Type B pancreatic cell (in vitro differentiated cells): ENCODE results near the gene HMGN1. TPM values are rescaled to one million over a fixed set of nuclear protein-coding genes. Genes with fewer than 3 reads are reported as not detected.

ENCODE experiments used
- DNase-seq: peaks from one replicate; pipeline ENCODE4 v3.0.0; 2021; ENCODE audit warnings: mixed read lengths; ENCODE audit not compliant: unreplicated experiment; ENCODE audit errors: extremely low spot score
- H3K27ac Mint-ChIP-seq: 2 replicates; pipeline ENCODE4 v1.8.0; 2021; ENCODE audit warnings: mild to moderate bottlenecking, mixed read lengths
- H3K27me3 Mint-ChIP-seq: 2 replicates; pipeline ENCODE4 v1.8.0; 2021; ENCODE audit warnings: mixed read lengths
- H3K36me3 Mint-ChIP-seq: 2 replicates; pipeline ENCODE4 v1.8.0; 2021; ENCODE audit warnings: mixed read lengths
- H3K4me1 Mint-ChIP-seq: one replicate; pipeline ENCODE4 v1.8.0; 2021; ENCODE audit warnings: mixed read lengths; ENCODE audit not compliant: unreplicated experiment
- H3K4me3 Mint-ChIP-seq: 2 replicates; pipeline ENCODE4 v1.8.0; 2021; ENCODE audit warnings: mild to moderate bottlenecking, mixed read lengths
- H3K9me3 Mint-ChIP-seq: 2 replicates; pipeline ENCODE4 v1.8.0; 2021; ENCODE audit warnings: mixed read lengths
- total RNA-seq: library from RNA; stranded (reverse); gene quantifications from 2 replicates; pipeline ENCODE4 v1.2.1, GENCODE V29; 2021; ENCODE audit warnings: low replicate concordance
- TF ChIP-seq, protein P1 (sequence below): fragments of 200-600 bp; sonication (generic); conservative IDR thresholded peaks from 2 replicates; pipeline ENCODE4 v1.5.0; 2021; ENCODE audit warnings: antibody characterized with exemption, mild to moderate bottlenecking

HMGN1 gene
- total RNA-seq, 1 donor from 2014 or later: 479 TPM

DNA sequence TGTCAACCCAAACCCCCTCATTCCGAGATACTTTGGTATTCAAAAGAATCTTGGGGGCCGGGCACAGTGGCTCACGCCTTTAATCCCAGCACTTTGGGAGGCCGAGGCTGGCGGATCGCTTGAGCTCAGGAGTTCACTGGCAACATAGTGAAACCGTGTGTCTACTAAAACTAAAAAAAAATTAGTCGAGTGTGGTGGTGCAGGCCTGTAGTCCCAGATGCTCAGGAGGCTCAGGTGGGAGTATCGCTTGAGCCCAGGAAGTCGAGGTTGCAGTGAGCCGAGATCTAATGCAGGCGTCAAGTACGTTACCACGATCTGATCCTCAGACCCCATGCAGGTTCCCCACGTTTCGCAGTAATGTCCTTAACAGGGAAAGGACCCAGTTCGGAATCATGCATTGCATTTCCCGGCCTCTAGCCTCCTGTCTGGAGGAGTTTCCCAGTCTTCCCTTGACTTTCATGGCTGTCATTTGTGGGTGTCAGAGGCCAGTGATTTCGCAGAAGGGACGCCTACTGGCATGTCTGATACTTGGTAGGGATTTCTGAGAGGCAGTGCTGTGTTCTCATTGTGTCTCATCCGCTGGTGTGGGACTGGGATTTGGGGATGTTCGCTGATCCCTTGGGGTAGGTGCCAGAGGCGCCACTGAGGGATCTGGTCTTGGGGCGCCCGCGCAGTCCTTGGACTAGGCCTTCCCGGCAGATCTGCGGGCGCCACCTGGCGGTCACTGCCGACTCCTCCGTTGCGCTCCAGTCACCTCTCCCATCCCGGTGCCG is 39.3 kb upstream of the HMGN1 start:
- peak; percentile 92 for DNase-seq
- Mint-ChIP-seq H3K36me3 (peaks cover 9% of the 10 kb centered on the region), H3K27ac (peak overlapping the region; percentile 80), H3K27me3 (no peaks in the 10 kb centered on the region), H3K9me3 (no peaks in the 10 kb centered on the region), H3K4me1 (peaks cover 16% of the 10 kb centered on the region), H3K4me3 (peak overlapping the region; percentile 90)
- TF ChIP-seq, protein P1, sequence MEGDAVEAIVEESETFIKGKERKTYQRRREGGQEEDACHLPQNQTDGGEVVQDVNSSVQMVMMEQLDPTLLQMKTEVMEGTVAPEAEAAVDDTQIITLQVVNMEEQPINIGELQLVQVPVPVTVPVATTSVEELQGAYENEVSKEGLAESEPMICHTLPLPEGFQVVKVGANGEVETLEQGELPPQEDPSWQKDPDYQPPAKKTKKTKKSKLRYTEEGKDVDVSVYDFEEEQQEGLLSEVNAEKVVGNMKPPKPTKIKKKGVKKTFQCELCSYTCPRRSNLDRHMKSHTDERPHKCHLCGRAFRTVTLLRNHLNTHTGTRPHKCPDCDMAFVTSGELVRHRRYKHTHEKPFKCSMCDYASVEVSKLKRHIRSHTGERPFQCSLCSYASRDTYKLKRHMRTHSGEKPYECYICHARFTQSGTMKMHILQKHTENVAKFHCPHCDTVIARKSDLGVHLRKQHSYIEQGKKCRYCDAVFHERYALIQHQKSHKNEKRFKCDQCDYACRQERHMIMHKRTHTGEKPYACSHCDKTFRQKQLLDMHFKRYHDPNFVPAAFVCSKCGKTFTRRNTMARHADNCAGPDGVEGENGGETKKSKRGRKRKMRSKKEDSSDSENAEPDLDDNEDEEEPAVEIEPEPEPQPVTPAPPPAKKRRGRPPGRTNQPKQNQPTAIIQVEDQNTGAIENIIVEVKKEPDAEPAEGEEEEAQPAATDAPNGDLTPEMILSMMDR: peak; percentile 97

DNA sequence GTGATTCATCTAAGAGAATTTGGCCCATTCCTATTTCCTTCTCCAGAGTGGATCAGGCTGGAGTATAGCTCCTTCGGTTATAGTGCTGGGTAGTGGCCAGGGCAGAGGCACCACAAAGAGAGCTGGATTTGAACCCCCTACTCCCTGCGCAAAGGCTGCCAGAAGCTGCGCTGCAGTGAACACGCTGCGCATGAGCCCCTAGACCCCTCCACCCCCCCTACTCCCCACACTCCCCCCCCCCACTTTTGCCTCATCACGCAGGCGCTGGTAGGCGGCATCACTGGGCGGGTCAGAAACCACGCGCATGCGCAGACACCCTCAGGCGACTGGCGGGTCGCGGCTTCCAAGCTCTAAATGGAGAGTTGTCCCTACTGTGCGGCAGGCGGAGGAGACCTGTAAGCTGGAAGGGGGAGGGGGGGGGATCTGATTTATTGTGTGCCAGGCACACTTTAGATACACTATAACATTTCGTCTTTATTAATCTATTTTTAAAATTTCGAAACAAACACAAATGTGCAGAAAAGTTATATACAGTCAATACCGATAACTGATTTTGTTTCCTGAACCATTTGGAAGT is 38.7 kb upstream of the HMGN1 start:
- TF ChIP-seq, protein P1: no peak
- peaks cover 16% of the 10 kb centered on the region for H3K4me1 Mint-ChIP-seq
- H3K9me3 Mint-ChIP-seq: no peaks in the 10 kb centered on the region
- H3K36me3 Mint-ChIP-seq: peaks cover 4% of the 10 kb centered on the region
- peak; percentile 94 for DNase-seq
- peak overlapping the region; percentile 80 for H3K27ac Mint-ChIP-seq
- peak overlapping the region; percentile 90 for H3K4me3 Mint-ChIP-seq
- H3K27me3 Mint-ChIP-seq: no peaks in the 10 kb centered on the region

DNA sequence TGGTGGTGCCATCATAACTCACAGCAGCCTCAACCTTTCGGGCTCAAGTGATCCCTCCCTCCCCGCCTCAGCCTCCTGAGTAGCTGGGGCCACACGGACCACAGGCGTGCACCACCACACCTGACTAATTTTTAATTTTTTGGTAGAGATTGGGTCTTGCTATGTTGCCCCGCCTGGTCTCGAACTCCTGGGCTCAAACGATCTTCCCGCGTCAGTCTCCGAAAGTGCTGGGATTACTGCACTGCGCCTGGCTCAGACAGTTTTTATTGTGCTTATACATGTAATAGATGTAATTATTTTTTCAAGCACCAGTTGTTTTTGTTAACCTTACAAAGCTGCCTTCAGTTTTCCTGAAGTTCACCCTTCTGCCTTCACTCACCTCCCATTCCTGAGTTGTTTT is 38.0 kb upstream of the HMGN1 start:
- Mint-ChIP-seq H3K27me3 (no peaks in the 10 kb centered on the region), H3K4me1 (peaks cover 21% of the 10 kb centered on the region), H3K4me3 (peak overlapping the region; percentile 90), H3K9me3 (no peaks in the 10 kb centered on the region), H3K36me3 (peaks cover 9% of the 10 kb centered on the region), H3K27ac (no peak overlapping the region)
- no peak for DNase-seq
- TF ChIP-seq, protein P1: no peak

DNA sequence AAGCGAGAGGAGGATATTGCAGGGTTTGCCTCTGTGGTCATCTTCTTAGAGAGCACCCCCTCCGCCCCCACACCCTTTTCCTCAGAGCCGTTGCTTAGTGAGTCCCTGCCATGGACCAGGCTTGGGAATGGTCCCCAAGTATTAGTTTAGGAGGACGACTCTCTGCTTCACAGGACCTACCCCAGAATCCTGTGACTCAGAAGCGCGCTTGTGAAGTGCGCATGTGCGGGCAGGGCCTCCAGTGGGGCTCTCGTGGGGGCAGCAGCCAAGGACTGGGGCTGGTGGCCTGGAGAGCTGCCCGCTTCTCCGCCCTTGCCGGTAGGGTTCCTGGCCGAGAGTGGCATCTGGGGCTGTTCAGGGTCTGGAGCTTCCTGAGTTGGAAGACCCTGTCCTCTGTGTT is 37.3 kb upstream of the HMGN1 start:
- TF ChIP-seq, protein P1: no peak
- Mint-ChIP-seq H3K4me1 (peaks cover 22% of the 10 kb centered on the region), H3K9me3 (no peaks in the 10 kb centered on the region), H3K27ac (no peak overlapping the region), H3K4me3 (no peak overlapping the region), H3K27me3 (no peaks in the 10 kb centered on the region), H3K36me3 (peaks cover 9% of the 10 kb centered on the region)
- no peak for DNase-seq

DNA sequence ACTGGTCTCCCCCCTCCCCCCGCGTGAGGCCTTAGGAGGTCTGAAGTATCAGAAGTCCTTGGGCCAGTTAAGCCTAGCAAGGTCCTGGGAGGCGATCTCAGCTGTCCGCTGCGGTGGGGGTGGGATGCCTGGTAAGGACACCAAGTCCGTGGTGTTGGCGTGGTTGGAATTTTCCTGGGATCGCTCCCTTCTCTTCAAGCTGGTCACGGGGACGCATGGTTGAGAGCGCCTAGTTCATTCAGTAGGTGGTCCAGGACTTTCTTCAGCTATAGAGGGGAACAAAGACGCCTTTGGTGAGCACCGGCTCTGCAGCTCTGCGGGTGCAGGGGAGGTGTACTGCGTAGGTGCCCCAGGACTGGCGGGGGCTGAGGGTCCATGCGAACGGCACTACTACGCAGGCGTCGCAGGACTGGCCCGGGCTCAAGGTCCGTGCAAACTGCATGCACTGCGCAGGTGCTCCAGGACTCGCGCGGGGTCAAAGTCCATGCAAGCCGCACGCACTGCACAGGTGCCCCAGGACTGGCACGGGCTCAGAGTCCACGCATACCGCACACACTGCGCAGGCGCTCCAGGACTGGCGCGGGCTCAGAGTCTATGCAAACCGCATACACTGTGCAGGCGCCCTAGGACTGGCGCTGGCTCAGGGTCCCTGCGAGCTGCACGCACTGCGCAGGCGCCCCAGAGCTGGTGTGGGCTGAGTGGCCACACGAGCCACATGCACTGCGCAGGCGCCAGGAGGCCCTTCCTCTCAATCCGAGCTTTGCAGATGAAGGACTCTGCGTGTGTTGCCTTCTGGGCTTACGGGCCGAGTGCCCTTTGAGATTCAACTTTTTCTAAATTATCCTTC is 36.6 kb upstream of the HMGN1 start:
- Mint-ChIP-seq H3K4me3 (no peak overlapping the region), H3K36me3 (peaks cover 9% of the 10 kb centered on the region), H3K4me1 (peaks cover 25% of the 10 kb centered on the region), H3K27ac (no peak overlapping the region), H3K27me3 (no peaks in the 10 kb centered on the region), H3K9me3 (no peaks in the 10 kb centered on the region)
- TF ChIP-seq, protein P1: no peak
- DNase-seq: no peak
